Tibial nerve (tissue), 4 donors: ENCODE data around the gene KIF5C. TPM values are rescaled to one million over a fixed set of nuclear protein-coding genes. Genes with fewer than 3 reads are reported as not detected.

ENCODE experiments used
- DNase-seq, 2 donors: peaks; one replicate each; pipeline ENCODE4 v3.0.0-alpha.2; 2019; ENCODE audit warnings: low spot score in 2 of 2
- H3K27ac ChIP-seq, 4 donors: fragments of 200-600 bp; sonication (generic) in 3 of 4; one replicate each; pipeline ENCODE4 v1.5.1; 2017 to 2019; ENCODE audit warnings: mild to moderate bottlenecking in 1 of 4
- H3K27me3 ChIP-seq, 2 donors: fragments of 200-600 bp; sonication (generic) in 1 of 2; one replicate each; pipeline versions ENCODE4 v1.5.1 to v1.6.0; 2017 to 2019
- H3K36me3 ChIP-seq, 3 donors: fragments of 200-600 bp; sonication (generic); one replicate each; pipeline ENCODE4 v1.5.1; 2018 to 2019
- H3K4me1 ChIP-seq, 4 donors: fragments of 200-600 bp; sonication (generic) in 3 of 4; one replicate each; pipeline ENCODE4 v1.5.1; 2017 to 2019
- H3K4me3 ChIP-seq, 4 donors: fragments of 200-600 bp; sonication (generic) in 3 of 4; one replicate each; pipeline ENCODE4 v1.5.1; 2017 to 2019; ENCODE audit warnings: mild to moderate bottlenecking in 1 of 4, moderate library complexity in 1 of 4
- H3K9me3 ChIP-seq, 4 donors: fragments of 200-600 bp; sonication (generic) in 3 of 4; one replicate each; pipeline ENCODE4 v1.5.1; 2017 to 2019
- CTCF ChIP-seq, 5 experiments: fragments of 200-600 bp in 3 of 5; fragments of 450-650 bp in 2 of 5; sonication (generic) in 3 of 5; IDR thresholded peaks; one replicate each; pipeline ENCODE4 v1.5.1; 2016 to 2019; ENCODE audit warnings: antibody characterized with exemption in 5 of 5, mild to moderate bottlenecking in 3 of 5, moderate library complexity in 2 of 5
- EP300 ChIP-seq, 2 donors: sonication (generic); formaldehyde crosslinking; IDR thresholded peaks; one replicate each; pipeline ENCODE4 v1.6.1; 2017; ENCODE audit warnings: antibody characterized with exemption in 2 of 2, mild to moderate bottlenecking in 1 of 2
- POLR2A ChIP-seq, 2 donors: fragments of 450-650 bp; IDR thresholded peaks; one replicate each; pipeline ENCODE4 v1.6.1; 2017; ENCODE audit warnings: antibody characterized with exemption in 2 of 2, mild to moderate bottlenecking in 2 of 2, moderate library complexity in 2 of 2
- WGBS, 2 donors: methylation state at CpG; one replicate each; pipeline ENCODE4 v1.1.5; 2018; 5-methylcytosine and 5-hydroxymethylcytosine counted together
- total RNA-seq, 4 donors: library from RNA; depleted of rRNA; stranded (reverse); fragments of >200 nt; gene quantifications; one replicate each; pipeline ENCODE4 v1.1.0, GENCODE V29; 2016

Gene KIF5C
- total RNA-seq, 4 donors from 2014 or later: 10.8 to 47.9 (median 23.6) TPM

DNA sequence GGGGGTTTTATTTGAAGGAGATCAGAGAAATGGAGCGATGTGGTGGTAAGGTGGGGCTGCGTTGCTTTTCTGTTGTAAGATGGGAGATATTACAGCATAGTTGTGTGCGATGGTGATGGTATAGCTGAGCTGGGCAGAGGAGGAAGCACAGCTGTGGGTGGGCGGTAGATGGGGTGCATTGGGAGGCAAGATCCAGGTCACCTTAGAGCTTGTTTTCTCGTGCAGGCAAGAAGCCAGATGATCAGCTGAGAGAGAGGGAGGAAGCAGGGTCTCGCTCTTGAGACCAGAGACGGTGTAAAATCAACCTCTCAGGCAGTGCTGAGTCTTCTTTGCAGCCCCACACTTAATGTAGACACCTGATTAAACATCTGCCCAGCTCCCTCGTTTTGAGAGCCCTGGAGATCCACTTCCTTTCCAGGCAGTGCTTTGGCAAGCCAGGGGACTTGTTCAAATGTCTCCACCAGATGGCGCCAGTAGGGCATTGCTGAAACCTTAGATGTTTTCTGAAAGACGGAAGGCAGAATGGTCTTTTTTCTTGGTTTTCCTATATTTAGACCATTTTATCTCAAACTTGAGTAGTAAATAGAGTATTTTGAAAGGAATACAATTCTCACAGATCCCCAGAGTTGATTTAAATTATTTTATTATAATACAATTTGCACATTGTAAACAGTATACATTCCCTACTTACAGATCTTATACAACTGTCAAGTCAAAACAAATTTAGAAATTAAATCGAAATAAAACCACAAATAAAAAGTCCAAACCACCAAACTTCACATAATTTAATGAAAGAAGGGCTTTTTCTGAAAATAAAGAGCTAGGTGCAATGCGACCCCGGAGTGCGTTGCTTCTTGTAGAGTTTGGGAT is 142.3 kb downstream of the KIF5C start:
- Histone ChIP-seq H3K27ac (no peak overlapping the region), H3K4me1 (peaks cover 0 to 8% (median 0%) of the 10 kb centered on the region in 4 donors), H3K9me3 (no peaks in the 10 kb centered on the region), H3K4me3 (no peak overlapping the region), H3K36me3 (peaks cover 0 to 15% (median 0%) of the 10 kb centered on the region in 3 donors), H3K27me3 (no peaks in the 10 kb centered on the region)
- DNase-seq: peak; percentile 71 to 91
- peak; percentile 75 to 89 (median 79) for TF ChIP-seq CTCF (IDR thresholded peaks at IDR 0.05)
- TF ChIP-seq EP300 (IDR thresholded peaks at IDR 0.05): no peak
- TF ChIP-seq POLR2A (IDR thresholded peaks at IDR 0.05): no peak
- WGBS, 2 donors: 47 to 49% methylated on average over 14 of the region's 14 CpGs

- no peak overlapping the region for H3K4me3 ChIP-seq
- no peak overlapping the region for H3K27ac ChIP-seq
- WGBS, 2 donors: 70 to 73% methylated on average over 3 of the region's 3 CpGs
- no peaks in the 10 kb centered on the region for H3K9me3 ChIP-seq
- H3K36me3 ChIP-seq: no peaks in the 10 kb centered on the region
- DNase-seq: no peak
- no peak for TF ChIP-seq EP300 (IDR thresholded peaks at IDR 0.05)
- no peak for TF ChIP-seq CTCF (IDR thresholded peaks at IDR 0.05)
- no peak for TF ChIP-seq POLR2A (IDR thresholded peaks at IDR 0.05)
- H3K27me3 ChIP-seq: no peaks in the 10 kb centered on the region
- peaks cover 0 to 8% (median 0%) of the 10 kb centered on the region in 4 donors for H3K4me1 ChIP-seq
Measured at GRCh38 chr2:149018981-149019380, 144.0 kb downstream of the KIF5C start.

GRCh38 chr2:149019768-149020167 is 144.7 kb downstream of the KIF5C start:
- Histone ChIP-seq H3K27me3 (no peaks in the 10 kb centered on the region), H3K4me1 (peaks cover 0 to 8% (median 0%) of the 10 kb centered on the region in 4 donors), H3K36me3 (no peaks in the 10 kb centered on the region), H3K4me3 (no peak overlapping the region), H3K27ac (no peak overlapping the region), H3K9me3 (no peaks in the 10 kb centered on the region)
- TF ChIP-seq CTCF (IDR thresholded peaks at IDR 0.05) (no peak), POLR2A (IDR thresholded peaks at IDR 0.05) (no peak), EP300 (IDR thresholded peaks at IDR 0.05) (no peak)
- WGBS, 2 donors: 56 to 57% methylated on average over 2 of the region's 2 CpGs
- no peak for DNase-seq

DNA sequence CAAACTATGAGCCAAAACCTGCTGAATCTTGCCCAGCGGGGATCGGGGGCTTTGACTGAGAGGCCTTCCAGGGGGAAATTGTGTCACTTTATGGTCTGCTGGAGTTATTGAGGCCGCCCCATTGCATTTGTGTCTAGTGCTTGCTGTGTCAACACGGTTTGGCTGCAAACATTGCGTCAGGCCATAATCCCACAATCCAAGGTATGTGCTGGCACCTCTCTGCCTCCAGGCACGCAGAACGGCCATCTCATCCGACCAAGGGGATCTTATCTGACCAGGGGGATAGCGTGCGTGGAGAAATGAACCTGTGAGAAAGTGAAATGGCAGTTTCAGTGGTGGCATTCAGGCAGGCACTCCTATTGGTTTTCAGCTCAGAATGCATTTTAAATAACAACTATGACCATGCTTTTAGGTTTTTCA is 145.4 kb downstream of the KIF5C start:
- Histone ChIP-seq H3K27ac (no peak overlapping the region), H3K27me3 (no peaks in the 10 kb centered on the region), H3K36me3 (no peaks in the 10 kb centered on the region), H3K4me1 (peaks cover 0 to 8% (median 0%) of the 10 kb centered on the region in 4 donors), H3K4me3 (no peak overlapping the region), H3K9me3 (no peaks in the 10 kb centered on the region)
- no peak for DNase-seq
- 90 to 92% methylated on average over 10 of the region's 10 CpGs for WGBS, 2 donors
- TF ChIP-seq CTCF (IDR thresholded peaks at IDR 0.05) (no peak), EP300 (IDR thresholded peaks at IDR 0.05) (no peak), POLR2A (IDR thresholded peaks at IDR 0.05) (no peak)

GRCh38 chr2:149021271-149021719 is 146.3 kb downstream of the KIF5C start:
- no peak for DNase-seq
- Histone ChIP-seq H3K36me3 (no peaks in the 10 kb centered on the region), H3K27ac (no peak overlapping the region), H3K4me1 (peaks cover 0 to 8% (median 0%) of the 10 kb centered on the region in 4 donors), H3K9me3 (no peaks in the 10 kb centered on the region), H3K27me3 (no peaks in the 10 kb centered on the region), H3K4me3 (no peak overlapping the region)
- no peak for TF ChIP-seq CTCF (IDR thresholded peaks at IDR 0.05)
- TF ChIP-seq EP300 (IDR thresholded peaks at IDR 0.05): no peak
- no peak for TF ChIP-seq POLR2A (IDR thresholded peaks at IDR 0.05)
- WGBS, 2 donors: 82 to 90% methylated on average over 5 of the region's 5 CpGs
